GM12878 (cell line): ENCODE measurements around the gene ST3GAL5. TPM values are rescaled to one million over a fixed set of nuclear protein-coding genes. Genes with fewer than 3 reads are reported as not detected.

Experiments used
- ATAC-seq: fragments of 200-7000 bp; cut with Tn5 transposase; 3 replicates; pipeline ENCODE4 v1.9.1; 2020; ENCODE audit warnings: mild to moderate bottlenecking, moderate library complexity
- BruUV-seq: library from RNA; stranded (reverse); fragments of 400-500 nt; replicated peaks from 2 replicates; lab custom pipeline; 2021; lab: Mats Ljungman, UMichigan
- CTCF ChIA-PET: fragments of 300-600 bp; sonication (Branson Sonifier 250); formaldehyde crosslinking; extraction: SDS; loops from one replicate; lab custom pipeline; 2021; ENCODE audit warnings: inconsistent platforms; lab: Yijun Ruan, JAX
- POLR2A ChIA-PET: fragments of 350-600 bp; formaldehyde crosslinking; extraction: SDS; loops from one replicate; lab custom pipeline; 2021; ENCODE audit warnings: inconsistent platforms; lab: Charles Lee
- RAD21 ChIA-PET: fragments of 300-600 bp; sonication (Branson Sonifier 250); formaldehyde crosslinking; loops from one replicate; lab custom pipeline; 2023; ENCODE audit warnings: antibody characterized with exemption; ENCODE audit not compliant: unreplicated experiment; lab: Charles Lee
- SMC1A ChIA-PET: fragments of 300-600 bp; sonication (Branson Sonifier 250); formaldehyde crosslinking; loops from one replicate; lab custom pipeline; 2023; ENCODE audit not compliant: unreplicated experiment, uncharacterized antibody; lab: Charles Lee
- DNase-seq: peaks from one replicate; pipeline ENCODE4 v3.0.0-alpha.2; 2011; ENCODE audit warnings: low read depth, low spot score
- FAIRE-seq: peaks from 3 replicates; lab custom pipeline; 2011; peaks lifted over from hg19 to GRCh38; lab: Jason Lieb, UNC
- H2AFZ ChIP-seq: 2 replicates; pipeline ENCODE4 v1.6.0; 2011; ENCODE audit warnings: low read depth, low read length, control low read depth; ENCODE audit not compliant: control insufficient read depth
- H3K27ac ChIP-seq: 2 replicates; pipeline ENCODE4 v1.5.1; 2011; ENCODE audit warnings: control low read depth; ENCODE audit not compliant: control insufficient read depth, insufficient read depth
- H3K27me3 ChIP-seq, 2 experiments: replicated peaks in 1 of 2; 2 replicates each; pipeline versions ENCODE4 v1.6.0 to v1.6.1; 2011; ENCODE audit warnings: low read length in 1 of 2; ENCODE audit not compliant: control insufficient read depth in 2 of 2, insufficient read depth in 2 of 2
- H3K36me3 ChIP-seq, 2 experiments: 2 replicates each; pipeline ENCODE4 v1.5.1; 2011; ENCODE audit warnings: low read length in 1 of 2; ENCODE audit not compliant: control insufficient read depth in 2 of 2, insufficient read depth in 2 of 2
- H3K4me1 ChIP-seq: 2 replicates; pipeline ENCODE4 v1.6.1; 2011; ENCODE audit warnings: mild to moderate bottlenecking, low read length, moderate library complexity, mixed read lengths; ENCODE audit not compliant: control insufficient read depth, insufficient read depth
- H3K4me2 ChIP-seq: 2 replicates; pipeline ENCODE4 v1.6.0; 2011; ENCODE audit warnings: control low read depth; ENCODE audit not compliant: control insufficient read depth, insufficient read depth
- H3K4me3 ChIP-seq: fragments of 200-600 bp; sonication (generic); 2 replicates; pipeline ENCODE4 v1.5.1; 2016
- H3K79me2 ChIP-seq: 2 replicates; pipeline ENCODE4 v1.6.0; 2011; ENCODE audit warnings: low read length; ENCODE audit not compliant: control insufficient read depth, insufficient read depth
- H3K9ac ChIP-seq: 2 replicates; pipeline ENCODE4 v1.8.0; 2011; ENCODE audit warnings: low read length, control low read depth, mixed read lengths; ENCODE audit not compliant: control insufficient read depth, insufficient read depth
- H3K9me3 ChIP-seq: replicated peaks from 3 replicates; pipeline ENCODE4 v1.5.1; 2011; ENCODE audit warnings: mild to moderate bottlenecking, low read length; ENCODE audit not compliant: control insufficient read depth, insufficient read depth
- H4K20me1 ChIP-seq: 2 replicates; pipeline ENCODE4 v1.6.0; 2011; ENCODE audit not compliant: control insufficient read depth, insufficient read depth
- HDGF ChIP-seq: fragments of 450-650 bp; IDR thresholded peaks from 2 replicates; pipeline ENCODE4 v1.6.1; 2016; ENCODE audit warnings: antibody characterized with exemption
- JUND ChIP-seq: IDR thresholded peaks from 2 replicates; pipeline ENCODE4 v1.6.1; 2012; ENCODE audit warnings: low read depth, mild to moderate bottlenecking, low read length, improper control_type of control experiment, moderate library complexity
- PAX8 ChIP-seq: fragments of 450-650 bp; IDR thresholded peaks from 2 replicates; pipeline ENCODE4 v1.6.1; 2017; ENCODE audit warnings: mild to moderate bottlenecking, moderate library complexity
- STAT1 ChIP-seq: fragments of 450-650 bp; conservative IDR thresholded peaks from 2 replicates; pipeline ENCODE4 v1.6.1; 2014; ENCODE audit warnings: antibody characterized with exemption, mild to moderate bottlenecking
- WGBS: methylation state at CpG from one replicate; pipeline ENCODE4 v1.1.6; 2016; ENCODE audit warnings: low lambda C conversion rate; ENCODE audit not compliant: insufficient replicate concordance, insufficient coverage; ENCODE audit errors: missing lambda C conversion rate; 5-methylcytosine and 5-hydroxymethylcytosine counted together
- in situ Hi-C: fragments of 300-500 bp; cut with MboI; formaldehyde crosslinking; loops from 9 replicates; pipeline ENCODE4 v1.14.3; 2018; ENCODE audit warnings: mixed read lengths
- intact Hi-C: fragments of 100-400 bp; cut with micrococcal nuclease; formaldehyde crosslinking; loops from one replicate; pipeline ENCODE4 v1.14.2; 2022; ENCODE audit not compliant: unreplicated experiment
- polyA plus RNA-seq, 11 experiments: library from polyadenylated mRNA; depleted of rRNA in 4 of 11; unstranded in 6 of 11; stranded (reverse) in 5 of 11; fragments of >200 nt; fragmentation: Nextera tagmentation in 4 of 11; fragmentation: Illumina TruSeq in 1 of 11; extraction: Ambion mirVana in 4 of 11; extraction: Trizol in 1 of 11; gene quantifications; 1 replicate in 1 of 11; 2 replicates in 10 of 11; pipeline versions ENCODE4 v1.2.1 to v1.2.3, GENCODE V29; 2011 to 2016; ENCODE audit warnings: inconsistent platforms in 2 of 11, missing spikeins in 2 of 11, low read depth in 1 of 11
- total RNA-seq, 4 experiments: library from RNA; depleted of rRNA in 3 of 4; stranded (reverse); fragments of >200 nt in 3 of 4; fragmentation: Illumina TruSeq in 1 of 4; extraction: Trizol in 1 of 4; gene quantifications; 2 replicates each; pipeline versions ENCODE4 v1.2.1 to v1.2.3, GENCODE V29; 2013 to 2021

Gene ST3GAL5
- total and polyA plus RNA-seq, 10 of the 15 experiments (the other 5 are each of a cell fraction or from before 2014, with no cell fraction given), result 5.2 to 60.9 (median 10.2) TPM

DNA sequence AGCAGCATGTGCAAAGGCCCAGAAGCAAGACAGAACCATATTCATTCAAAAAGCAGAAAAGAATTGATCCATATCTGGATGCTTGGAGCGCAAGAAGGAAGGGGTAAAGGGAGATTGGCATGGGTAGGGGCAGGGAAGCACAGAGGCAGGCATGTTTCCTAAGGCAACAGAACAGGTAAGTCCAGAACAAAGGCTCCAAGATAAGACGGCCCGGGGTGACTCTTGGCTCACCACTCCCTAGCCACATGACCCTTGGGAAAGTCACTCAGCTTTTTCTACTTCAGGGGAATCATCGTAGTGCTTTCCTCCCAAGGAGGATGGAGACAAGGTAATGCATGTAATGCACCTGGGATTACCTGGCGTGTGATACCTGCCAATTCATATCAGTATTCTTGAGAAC, 37.7 kb upstream of the ST3GAL5 start:
- CTCF ChIA-PET, result interaction anchor here (0.7 kb wide), 1 partner anchor 234 kb away, joined by 3 read pairs; no protein-coding TSS in a partner anchor
- 37% methylated on average over 5 of the region's 5 CpGs for WGBS
- no TSS peak for BruUV-seq
- Histone ChIP-seq H4K20me1 (no peaks in the 10 kb centered on the region), H2AFZ (no peak overlapping the region), H3K79me2 (no peaks in the 10 kb centered on the region), H3K27me3 (no peaks in the 10 kb centered on the region), H3K9ac (no peak overlapping the region), H3K36me3 (no peaks in the 10 kb centered on the region), H3K4me3 (no peak overlapping the region), H3K4me1 (peaks cover 9% of the 10 kb centered on the region), H3K9me3 (no peaks in the 10 kb centered on the region; the same call in 2 of the 3 replicates), H3K4me2 (no peak overlapping the region), H3K27ac (no peak overlapping the region)
- in situ Hi-C loops (no loop called here), intact Hi-C loops (no loop called here)
- no peak for DNase-seq
- ATAC-seq, result no peak
- POLR2A ChIA-PET, result interaction anchor here (0.7 kb wide), 1 partner anchor 111 kb away, joined by 4 read pairs; no protein-coding TSS in a partner anchor
- TF ChIP-seq PAX8 (no peak), JUND (no peak)
- SMC1A ChIA-PET, result no interaction called here
- FAIRE-seq, result no peak
- RAD21 ChIA-PET, result no interaction called here

DNA sequence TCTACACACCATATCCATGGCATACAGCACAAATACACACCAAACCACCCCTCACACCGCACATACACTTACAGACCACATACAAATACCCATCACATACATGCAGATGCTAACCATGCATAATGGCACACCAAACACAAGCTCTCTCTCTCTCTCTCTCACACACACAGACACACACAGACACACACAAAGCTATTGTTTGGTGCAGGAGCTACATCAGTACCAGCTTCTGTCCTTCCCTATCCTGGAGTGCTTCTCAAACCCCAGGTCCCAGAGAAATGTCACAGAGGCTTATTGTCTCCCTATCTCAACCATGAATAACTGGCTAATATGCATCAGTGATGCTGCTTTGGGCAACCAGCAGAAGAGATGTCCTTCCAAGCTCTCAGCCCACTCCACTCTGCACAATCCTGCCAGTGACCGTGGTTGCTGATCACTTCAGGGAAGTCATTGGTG, 36.5 kb upstream of the ST3GAL5 start:
- FAIRE-seq (no peak), ATAC-seq (no peak), DNase-seq (no peak)
- RAD21 ChIA-PET, result no interaction called here
- intact Hi-C loops (no loop called here), in situ Hi-C loops (no loop called here)
- CTCF ChIA-PET, result interaction anchor here (1.2 to 1.6 kb wide), 2 partner anchors 41 to 154 kb away, joined by 3 read pairs; no protein-coding TSS in a partner anchor
- Histone ChIP-seq H3K27me3 (no peaks in the 10 kb centered on the region), H3K9me3 (no peaks in the 10 kb centered on the region; the same call in 2 of the 3 replicates), H3K4me3 (no peak overlapping the region), H4K20me1 (no peaks in the 10 kb centered on the region), H3K27ac (no peak overlapping the region), H3K79me2 (no peaks in the 10 kb centered on the region), H3K9ac (no peak overlapping the region), H3K4me1 (peaks cover 9% of the 10 kb centered on the region), H3K4me2 (no peak overlapping the region), H3K36me3 (no peaks in the 10 kb centered on the region), H2AFZ (no peak overlapping the region; the same call in 1 of the 2 replicates)
- no TSS peak for BruUV-seq
- no peak for TF ChIP-seq STAT1
- TF ChIP-seq HDGF, result peak; percentile 78
- 35% methylated on average over 2 of the region's 2 CpGs for WGBS
- POLR2A ChIA-PET, result no interaction called here
- SMC1A ChIA-PET, result interaction anchor here (0.6 to 1.6 kb wide), 3 partner anchors 13 to 111 kb away, joined by 3 to 5 read pairs (median 4); no protein-coding TSS in a partner anchor
